Activated CD8-positive, alpha-beta T cell treated with anti-CD3 and anti-CD28 coated beads for 36 hours (primary cell): ENCODE results near the gene GRM8. TPM values are rescaled to one million over a fixed set of nuclear protein-coding genes. Genes with fewer than 3 reads are reported as not detected.

Experiments used
- ATAC-seq: fragments of 200-7000 bp; cut with Tn5 transposase; one replicate; pipeline ENCODE4 v1.10.0; 2021; ENCODE audit warnings: mild to moderate bottlenecking, moderate library complexity
- CTCF ChIA-PET: fragments of 350-600 bp; sonication (Branson Sonifier 250); formaldehyde crosslinking; loops from one replicate; lab custom pipeline; 2021; ENCODE audit warnings: antibody characterized with exemption; lab: Charles Lee
- POLR2A ChIA-PET: fragments of 350-600 bp; sonication (Branson Sonifier 250); formaldehyde crosslinking; loops from one replicate; lab custom pipeline; 2021; ENCODE audit warnings: antibody characterized with exemption; lab: Charles Lee
- DNase-seq: peaks from one replicate; pipeline ENCODE4 v3.0.0-alpha.2; 2020
- H3K27ac Mint-ChIP-seq: one replicate; pipeline ENCODE4 v1.8.0; 2021; ENCODE audit warnings: mild to moderate bottlenecking, mixed read lengths
- H3K27me3 Mint-ChIP-seq: one replicate; pipeline ENCODE4 v1.8.0; 2021; ENCODE audit warnings: mixed read lengths
- H3K36me3 Mint-ChIP-seq: one replicate; pipeline ENCODE4 v1.8.0; 2021; ENCODE audit warnings: low read depth, mixed read lengths
- H3K4me1 Mint-ChIP-seq: one replicate; pipeline ENCODE4 v1.8.0; 2021; ENCODE audit warnings: low read depth, mixed read lengths
- H3K4me3 Mint-ChIP-seq: one replicate; pipeline ENCODE4 v1.8.0; 2021; ENCODE audit warnings: mild to moderate bottlenecking, moderate library complexity, mixed read lengths
- H3K9me3 Mint-ChIP-seq: one replicate; pipeline ENCODE4 v1.8.0; 2021; ENCODE audit warnings: mixed read lengths
- intact Hi-C: fragments of 100-400 bp; cut with micrococcal nuclease; formaldehyde crosslinking; loops from one replicate; pipeline ENCODE4 v1.10.0; 2022
- total RNA-seq, 2 experiments: library from RNA; stranded (reverse); gene quantifications; one replicate each; pipeline ENCODE4 v1.2.3, GENCODE V29; 2021
- TF ChIP-seq, protein P1 (sequence below): fragments of 200-600 bp; IDR thresholded peaks from one replicate; pipeline ENCODE4 v1.8.0; 2022; ENCODE audit warnings: antibody characterized with exemption, mild to moderate bottlenecking

The GRM8 gene
- total RNA-seq, 2 experiments from 2014 or later, result not detected

- ATAC-seq (no peak), DNase-seq (no peak)
- peaks cover 2% of the 10 kb centered on the region for H3K27me3 Mint-ChIP-seq
- no peaks in the 10 kb centered on the region for H3K36me3 Mint-ChIP-seq
- H3K27ac Mint-ChIP-seq, result no peak overlapping the region
- TF ChIP-seq, protein P1, sequence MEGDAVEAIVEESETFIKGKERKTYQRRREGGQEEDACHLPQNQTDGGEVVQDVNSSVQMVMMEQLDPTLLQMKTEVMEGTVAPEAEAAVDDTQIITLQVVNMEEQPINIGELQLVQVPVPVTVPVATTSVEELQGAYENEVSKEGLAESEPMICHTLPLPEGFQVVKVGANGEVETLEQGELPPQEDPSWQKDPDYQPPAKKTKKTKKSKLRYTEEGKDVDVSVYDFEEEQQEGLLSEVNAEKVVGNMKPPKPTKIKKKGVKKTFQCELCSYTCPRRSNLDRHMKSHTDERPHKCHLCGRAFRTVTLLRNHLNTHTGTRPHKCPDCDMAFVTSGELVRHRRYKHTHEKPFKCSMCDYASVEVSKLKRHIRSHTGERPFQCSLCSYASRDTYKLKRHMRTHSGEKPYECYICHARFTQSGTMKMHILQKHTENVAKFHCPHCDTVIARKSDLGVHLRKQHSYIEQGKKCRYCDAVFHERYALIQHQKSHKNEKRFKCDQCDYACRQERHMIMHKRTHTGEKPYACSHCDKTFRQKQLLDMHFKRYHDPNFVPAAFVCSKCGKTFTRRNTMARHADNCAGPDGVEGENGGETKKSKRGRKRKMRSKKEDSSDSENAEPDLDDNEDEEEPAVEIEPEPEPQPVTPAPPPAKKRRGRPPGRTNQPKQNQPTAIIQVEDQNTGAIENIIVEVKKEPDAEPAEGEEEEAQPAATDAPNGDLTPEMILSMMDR, result no peak
- no peak overlapping the region for H3K4me3 Mint-ChIP-seq
- no peaks in the 10 kb centered on the region for H3K4me1 Mint-ChIP-seq
- CTCF ChIA-PET, result no interaction called here
- no peaks in the 10 kb centered on the region for H3K9me3 Mint-ChIP-seq
- intact Hi-C loops, result no loop called here
- POLR2A ChIA-PET, result no interaction called here
Observed at GRCh38 chr7:126696256-126697038, 556.3 kb downstream of the GRM8 start.

DNA sequence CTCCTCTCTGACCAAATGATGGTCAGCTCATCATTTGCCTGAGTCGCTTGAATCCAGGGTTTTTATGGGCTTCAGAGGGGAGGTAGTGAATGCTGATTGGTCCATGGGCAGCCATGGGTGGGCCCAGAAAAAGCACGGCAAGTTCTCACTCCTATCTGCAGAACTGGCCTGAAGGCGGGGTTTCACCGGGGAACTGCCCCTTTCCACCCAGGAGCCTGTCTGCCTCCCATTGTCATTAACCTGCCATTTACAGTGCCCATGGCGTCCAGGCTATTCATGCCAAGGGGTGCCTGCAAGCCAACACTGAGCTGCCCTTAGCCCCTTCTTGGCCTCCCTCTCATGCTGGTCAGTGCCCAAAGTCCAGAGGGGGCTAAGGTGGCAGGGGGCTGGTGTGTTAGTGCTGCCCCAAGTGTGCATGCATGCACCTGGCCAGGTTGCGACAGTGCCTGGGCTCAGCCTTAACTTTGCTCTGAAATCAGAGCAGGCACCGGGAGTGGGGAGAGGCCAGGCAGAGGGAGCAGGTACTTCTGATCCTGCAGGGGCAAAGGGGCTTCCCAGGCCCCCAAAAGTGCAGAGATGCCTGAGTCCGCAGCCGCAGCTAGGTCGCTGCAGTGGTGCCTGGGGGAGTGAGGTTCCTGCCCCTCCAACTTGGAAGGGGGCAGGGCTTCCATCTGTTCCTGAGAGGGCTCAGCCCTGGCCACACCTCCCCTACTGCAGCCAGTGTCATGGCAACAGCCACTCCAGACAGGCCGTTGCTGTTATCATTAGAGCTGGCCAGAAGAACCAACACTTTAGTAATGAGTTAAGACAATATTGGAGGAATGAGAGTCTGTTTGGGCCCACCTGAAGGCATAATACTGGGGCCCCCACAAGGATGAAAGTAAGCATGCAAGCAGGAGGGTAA lies 561.6 kb downstream of the GRM8 start:
- intact Hi-C loops, result no loop called here
- ChIA-PET CTCF (no interaction called here), POLR2A (no interaction called here)
- H3K27me3 Mint-ChIP-seq, result peaks cover 2% of the 10 kb centered on the region
- DNase-seq (no peak), ATAC-seq (no peak)
- no peaks in the 10 kb centered on the region for H3K4me1 Mint-ChIP-seq
- no peak overlapping the region for H3K27ac Mint-ChIP-seq
- no peaks in the 10 kb centered on the region for H3K9me3 Mint-ChIP-seq
- H3K4me3 Mint-ChIP-seq, result no peak overlapping the region
- H3K36me3 Mint-ChIP-seq, result no peaks in the 10 kb centered on the region
- TF ChIP-seq, protein P1, result no peak

DNA sequence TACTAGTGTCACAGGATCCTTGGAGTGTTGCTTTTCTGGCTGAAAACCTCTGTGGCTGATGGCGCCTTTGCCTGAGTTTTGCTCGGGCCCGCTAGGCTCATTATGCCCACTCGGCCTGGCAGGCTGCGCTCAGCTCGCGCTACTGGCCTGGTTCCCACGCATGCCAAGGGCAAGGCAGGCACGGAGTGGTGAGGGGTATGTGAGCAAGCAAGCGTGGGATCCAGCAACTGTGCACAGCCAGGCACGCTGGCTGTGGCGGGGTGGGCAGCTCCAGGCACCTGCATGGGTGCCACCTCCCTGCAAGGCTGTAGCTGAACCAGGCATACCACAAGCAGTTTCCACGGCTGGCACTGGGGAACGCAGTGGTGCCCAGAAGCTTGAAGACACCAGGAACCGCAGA lies 562.6 kb downstream of the GRM8 start:
- Mint-ChIP-seq H3K36me3 (no peaks in the 10 kb centered on the region), H3K4me1 (no peaks in the 10 kb centered on the region), H3K27me3 (no peaks in the 10 kb centered on the region), H3K27ac (no peak overlapping the region), H3K4me3 (no peak overlapping the region), H3K9me3 (no peaks in the 10 kb centered on the region)
- ATAC-seq (no peak), DNase-seq (no peak)
- TF ChIP-seq, protein P1, result no peak
- POLR2A ChIA-PET, result no interaction called here
- CTCF ChIA-PET, result no interaction called here
- intact Hi-C loops, result no loop called here

- intact Hi-C loops, result no loop called here
- Mint-ChIP-seq H3K4me1 (no peaks in the 10 kb centered on the region), H3K4me3 (no peak overlapping the region), H3K27ac (no peak overlapping the region), H3K36me3 (no peaks in the 10 kb centered on the region), H3K9me3 (no peaks in the 10 kb centered on the region), H3K27me3 (no peaks in the 10 kb centered on the region)
- DNase-seq (no peak), ATAC-seq (no peak)
- ChIA-PET POLR2A (no interaction called here), CTCF (no interaction called here)
- TF ChIP-seq, protein P1, result no peak
Observed at GRCh38 chr7:126689037-126689436, 563.7 kb downstream of the GRM8 start.

DNA sequence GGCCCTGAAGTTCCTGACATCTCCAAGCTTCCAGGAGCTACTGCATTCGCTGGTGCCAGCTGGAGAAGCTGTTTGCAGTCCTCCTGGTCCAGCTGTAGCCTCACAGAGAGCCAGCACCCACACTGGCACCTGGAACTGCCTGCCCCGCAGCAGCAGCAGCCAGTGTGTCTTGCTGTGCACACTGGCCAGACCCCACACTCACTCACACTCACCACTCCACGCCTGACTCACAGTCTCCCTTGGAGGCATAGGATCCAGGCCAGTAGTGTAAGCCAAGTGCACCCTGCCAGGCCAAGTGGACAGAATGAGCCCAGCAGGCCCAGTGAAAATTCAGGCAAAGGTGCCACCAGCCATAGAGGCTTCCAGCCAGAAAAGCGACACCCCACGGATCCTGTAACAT lies 566.3 kb downstream of the GRM8 start:
- no peaks in the 10 kb centered on the region for H3K27me3 Mint-ChIP-seq
- intact Hi-C loops, result no loop called here
- H3K9me3 Mint-ChIP-seq, result no peaks in the 10 kb centered on the region
- DNase-seq (no peak), ATAC-seq (no peak)
- CTCF ChIA-PET, result no interaction called here
- no peaks in the 10 kb centered on the region for H3K36me3 Mint-ChIP-seq
- no peaks in the 10 kb centered on the region for H3K4me1 Mint-ChIP-seq
- H3K27ac Mint-ChIP-seq, result no peak overlapping the region
- no peak overlapping the region for H3K4me3 Mint-ChIP-seq
- TF ChIP-seq, protein P1, result no peak
- POLR2A ChIA-PET, result no interaction called here
